ENCODE data around the gene ANKRD53. TPM values are rescaled to one million over a fixed set of nuclear protein-coding genes. Genes with fewer than 3 reads are reported as not detected.

The ANKRD53 gene
- total RNA-seq, 1 donor from 2014 or later, result 0.31 TPM

DNA sequence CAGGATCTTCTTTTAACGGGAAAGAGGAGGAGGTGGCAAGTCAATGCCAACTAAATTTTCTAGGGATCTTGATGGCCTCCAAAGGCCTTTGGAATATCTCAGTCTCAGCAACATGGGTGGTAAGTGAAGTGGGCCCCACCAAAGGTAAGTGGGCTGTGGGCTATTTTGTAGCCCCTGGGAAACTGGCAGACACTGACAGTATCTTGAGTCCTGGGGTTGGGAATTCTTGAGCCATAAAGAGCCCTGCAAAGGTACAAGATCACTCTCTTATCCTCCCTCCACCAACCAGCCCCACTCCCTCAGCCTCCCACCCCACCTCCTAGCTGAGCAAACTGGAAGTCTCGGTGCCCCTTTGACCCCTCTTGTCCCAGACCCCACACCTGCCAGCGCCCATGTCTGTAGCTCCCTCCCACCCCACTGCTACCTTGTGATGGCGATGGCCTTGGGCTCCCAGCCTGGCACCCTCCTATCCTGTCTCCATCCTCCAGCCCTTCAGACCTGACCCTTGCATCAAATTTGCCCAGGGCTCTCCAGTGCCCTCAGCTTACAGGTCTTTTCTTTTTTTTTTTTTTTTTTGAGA lies 34.2 kb upstream of the ANKRD53 start:
- DNase-seq, result no peak

DNA sequence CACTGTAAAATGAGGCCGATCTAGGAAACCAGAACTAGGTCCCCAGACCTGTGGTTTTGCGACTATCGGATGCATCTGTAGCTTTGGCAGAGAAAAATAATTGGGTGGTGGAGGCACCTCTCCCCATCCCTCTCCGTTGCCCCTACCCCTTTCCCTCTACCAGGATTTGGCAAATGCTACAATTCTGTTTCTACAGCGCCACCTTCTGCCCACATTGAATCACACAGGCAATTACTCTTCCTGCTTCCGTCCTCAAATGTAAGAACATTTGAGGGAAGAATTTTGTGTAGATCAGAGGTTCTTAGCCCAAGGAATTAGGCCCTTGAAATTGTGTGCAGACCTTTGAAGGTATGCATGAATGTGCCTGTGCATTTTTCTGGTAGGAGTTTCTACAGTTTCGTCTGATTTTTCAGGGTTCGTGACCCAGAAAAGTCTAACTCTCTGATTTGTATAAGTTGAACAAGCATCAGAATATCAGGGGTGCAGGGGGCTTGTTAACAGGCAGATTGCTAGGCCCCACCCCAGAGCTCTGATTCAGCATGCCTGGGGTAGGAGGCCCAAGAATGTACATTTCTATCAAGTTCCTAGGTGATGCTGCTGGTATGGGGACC lies 31.5 kb upstream of the ANKRD53 start:
- DNase-seq, result peak; percentile 83

GRCh38 chr2:70947556-70948184 lies 30.8 kb upstream of the ANKRD53 start:
- no peak for DNase-seq

DNA sequence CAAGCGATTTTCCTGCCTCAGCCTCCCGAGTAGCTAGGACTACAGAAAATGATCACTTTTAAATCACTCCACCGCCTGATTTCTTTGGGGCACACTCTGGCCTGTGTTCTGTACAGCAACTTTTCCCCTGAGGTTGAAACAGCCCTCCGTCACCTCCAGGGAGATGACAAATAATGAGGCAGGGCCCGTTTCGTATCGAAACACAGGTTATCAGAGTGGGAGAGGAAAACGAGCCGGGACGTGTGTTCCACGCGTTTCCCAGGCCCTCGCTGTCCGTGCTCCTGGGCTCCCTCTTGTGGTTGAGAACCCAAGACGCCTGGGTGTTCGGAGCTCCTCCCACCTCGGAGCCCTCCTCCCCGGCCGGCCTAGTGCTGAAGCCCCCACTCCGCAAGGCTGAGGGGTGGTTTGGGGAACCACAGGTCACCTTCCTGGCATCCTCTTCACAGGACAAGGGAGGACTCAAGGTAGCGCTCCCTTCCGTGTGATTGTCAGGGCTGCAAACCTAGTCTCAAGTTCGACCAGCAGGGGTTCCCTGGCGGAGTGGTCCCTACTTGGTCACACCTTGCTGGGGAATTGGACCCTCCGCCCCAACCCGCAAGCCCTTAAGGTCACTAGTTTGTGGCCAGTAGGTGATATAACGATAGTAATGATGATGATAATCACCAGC lies 30.0 kb upstream of the ANKRD53 start:
- DNase-seq, result peak; percentile 91

DNA sequence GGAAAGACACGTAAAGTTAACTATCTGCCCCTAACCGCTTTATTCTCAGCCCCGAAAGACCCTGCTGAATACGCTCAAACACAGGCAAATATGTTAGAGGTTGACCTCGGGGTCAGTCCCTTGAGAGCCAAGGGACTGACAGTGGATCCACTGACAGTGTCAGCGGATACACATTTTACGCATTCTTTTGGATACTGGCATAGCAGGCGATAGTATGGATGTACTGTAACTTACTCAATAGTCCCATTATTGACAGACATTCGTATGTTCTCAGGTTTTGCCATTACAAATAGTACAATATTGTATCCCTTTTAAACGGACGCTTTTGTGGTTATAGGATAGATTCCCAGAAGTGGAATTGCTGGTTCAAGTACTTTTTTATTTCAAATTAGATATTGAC lies 29.3 kb upstream of the ANKRD53 start:
- DNase-seq, result no peak

DNA sequence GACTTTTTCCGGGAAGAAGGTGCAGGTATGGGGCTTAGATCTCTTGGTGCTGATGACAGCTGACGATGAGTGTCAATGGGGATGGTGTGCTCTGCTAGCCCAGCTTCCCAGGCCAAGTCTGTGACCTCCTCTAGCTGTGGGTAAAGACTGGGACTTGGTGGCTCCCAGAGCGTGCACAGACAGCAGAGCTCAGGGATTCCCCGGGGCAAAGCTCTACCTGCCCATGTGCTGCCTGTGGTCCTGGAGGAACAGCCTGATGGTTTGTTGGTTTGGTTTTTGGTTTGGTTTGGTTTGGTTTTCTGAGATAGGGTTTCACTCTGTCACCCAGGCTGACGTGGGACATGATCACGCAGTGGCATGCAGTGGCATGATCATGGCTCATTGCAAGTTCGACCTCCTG lies 23.5 kb upstream of the ANKRD53 start:
- DNase-seq, result no peak

DNA sequence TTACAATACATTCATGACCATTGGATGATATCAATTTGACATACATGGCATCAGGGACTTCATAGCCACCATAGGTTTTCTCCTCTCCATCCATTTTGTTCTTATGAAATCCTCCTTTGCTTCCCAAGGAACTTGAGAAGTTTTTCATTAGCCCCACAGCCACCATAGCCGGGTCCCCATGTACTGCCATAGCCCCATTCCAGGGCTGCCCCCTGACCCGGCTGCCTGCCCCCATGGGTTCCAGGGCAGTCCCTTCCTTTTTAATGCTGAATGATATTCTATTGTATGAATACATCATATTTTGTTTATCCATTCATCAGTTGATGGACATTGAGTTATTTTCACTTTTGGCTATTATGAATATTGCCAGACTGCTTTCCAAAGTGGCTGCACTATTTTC lies 22.3 kb upstream of the ANKRD53 start:
- no peak for DNase-seq

- no peak for DNase-seq
Observed at GRCh38 chr2:70957798-70958197, 20.6 kb upstream of the ANKRD53 start.

GRCh38 chr2:70958759-70959158 lies 19.7 kb upstream of the ANKRD53 start:
- no peak for DNase-seq

GRCh38 chr2:70959271-70959761 lies 19.1 kb upstream of the ANKRD53 start:
- no peak for DNase-seq

DNA sequence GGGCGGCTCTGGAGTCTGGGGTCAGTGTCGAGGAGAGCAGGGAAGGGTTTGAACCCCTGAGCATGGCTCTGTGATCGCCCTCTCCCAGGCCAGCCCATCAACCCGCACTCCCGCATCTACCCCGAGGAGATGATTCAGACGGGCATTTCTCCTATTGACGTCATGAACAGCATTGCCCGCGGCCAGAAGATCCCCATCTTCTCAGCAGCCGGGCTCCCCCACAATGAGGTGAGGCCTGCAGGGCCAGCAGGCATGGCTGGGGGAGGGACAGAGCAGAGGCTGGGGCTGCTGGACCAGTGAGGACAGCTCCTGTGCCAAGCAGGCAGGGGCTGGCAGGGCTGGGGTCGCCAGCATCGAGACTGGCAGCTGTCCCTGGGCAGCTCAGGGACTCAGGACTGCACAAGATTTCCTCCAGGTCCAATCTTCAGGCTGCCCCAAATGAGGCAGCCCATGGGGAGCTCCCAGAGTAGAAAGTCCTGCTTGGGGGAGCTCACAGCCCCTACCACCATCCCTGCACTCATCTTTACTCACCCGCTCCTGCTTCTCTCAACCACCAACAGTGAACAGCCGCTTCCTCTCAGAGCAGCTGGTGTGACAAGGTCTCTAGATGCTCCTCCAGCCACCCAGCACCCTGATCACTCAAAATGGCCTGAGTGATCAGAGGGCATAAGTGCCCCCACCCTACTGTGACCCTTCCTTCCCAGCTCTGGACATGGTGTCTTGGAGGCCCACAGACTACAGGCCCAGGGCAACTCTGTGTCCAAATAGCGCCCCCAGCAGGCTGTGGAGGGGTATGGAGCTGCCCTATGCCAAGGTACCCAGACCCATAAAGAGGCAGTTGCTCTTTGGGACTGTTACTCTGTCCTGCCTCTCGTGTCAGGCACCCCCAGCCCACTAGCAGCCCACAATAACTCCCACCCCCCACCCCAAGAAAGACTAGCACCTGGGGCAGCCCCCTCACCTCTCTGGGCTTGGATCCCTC lies 18.3 kb upstream of the ANKRD53 start:
- DNase-seq, result no peak

DNA sequence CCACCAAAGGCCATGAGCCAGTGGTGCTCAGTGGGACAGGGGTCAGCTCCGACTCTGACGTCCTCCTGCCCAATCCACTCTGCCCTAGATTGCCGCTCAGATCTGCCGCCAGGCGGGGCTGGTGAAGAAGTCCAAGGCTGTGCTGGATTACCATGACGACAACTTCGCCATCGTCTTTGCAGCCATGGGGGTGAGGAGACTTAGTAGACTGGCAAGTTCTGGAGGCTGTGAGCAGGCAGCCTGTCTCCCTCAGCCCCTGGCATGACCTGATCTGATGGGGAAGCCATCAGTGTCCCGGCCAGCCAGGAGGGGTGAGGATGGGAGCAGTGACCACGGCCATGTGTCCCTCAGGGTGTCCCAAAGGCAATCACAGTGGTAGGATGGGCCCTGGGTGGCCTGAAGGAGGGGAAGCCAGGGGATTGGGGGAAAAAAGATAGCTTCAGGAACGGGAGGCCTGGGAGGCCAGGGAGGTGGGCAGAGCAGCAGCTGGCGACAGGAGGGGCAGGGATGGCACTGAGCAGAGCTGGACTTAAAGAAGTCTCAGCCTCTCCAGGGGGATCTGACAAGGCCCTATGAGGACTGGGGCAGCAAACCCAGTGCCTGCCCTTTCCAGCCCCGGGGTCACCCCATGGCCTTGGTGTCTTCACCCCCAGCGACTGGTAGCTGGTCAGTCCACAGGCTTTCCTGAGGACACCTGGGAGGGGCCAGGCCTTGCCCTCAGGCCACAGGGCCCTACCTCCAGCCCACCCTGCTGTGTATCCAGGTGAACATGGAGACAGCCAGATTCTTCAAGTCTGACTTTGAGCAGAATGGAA lies 17.4 kb upstream of the ANKRD53 start:
- no peak for DNase-seq

- DNase-seq, result no peak
Observed at GRCh38 chr2:70961648-70961994, 16.8 kb upstream of the ANKRD53 start.

DNA sequence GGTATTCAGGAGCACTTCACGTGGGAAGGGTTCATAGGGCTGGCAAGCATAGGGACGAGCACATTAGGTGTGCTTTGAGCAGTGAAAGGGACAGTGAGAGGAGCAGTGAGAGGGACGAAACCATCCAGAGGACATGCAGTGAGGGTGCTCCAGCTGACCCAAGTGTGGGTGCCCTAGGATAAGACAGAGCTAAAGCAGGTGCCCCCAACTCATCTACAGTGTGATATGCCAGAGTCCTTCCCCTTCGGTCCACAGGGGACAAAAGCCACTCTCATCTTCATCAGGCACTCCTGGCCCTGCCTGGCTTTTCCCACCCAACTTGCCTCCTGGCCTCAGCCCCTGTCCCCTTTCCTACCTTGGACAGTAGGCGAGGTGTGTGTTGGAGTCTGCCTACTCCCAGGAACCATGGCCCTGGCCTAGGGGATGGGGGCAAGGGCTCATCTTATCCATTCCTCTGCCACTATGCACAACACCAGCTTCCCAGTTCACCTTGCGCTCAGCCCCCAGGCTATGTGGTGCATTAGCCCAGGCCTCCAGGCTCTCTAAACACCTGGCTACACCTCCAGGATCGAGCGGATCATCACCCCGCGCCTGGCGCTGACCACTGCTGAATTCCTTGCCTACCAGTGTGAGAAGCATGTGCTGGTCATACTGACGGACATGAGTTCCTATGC lies 16.1 kb upstream of the ANKRD53 start:
- DNase-seq, result no peak

DNA sequence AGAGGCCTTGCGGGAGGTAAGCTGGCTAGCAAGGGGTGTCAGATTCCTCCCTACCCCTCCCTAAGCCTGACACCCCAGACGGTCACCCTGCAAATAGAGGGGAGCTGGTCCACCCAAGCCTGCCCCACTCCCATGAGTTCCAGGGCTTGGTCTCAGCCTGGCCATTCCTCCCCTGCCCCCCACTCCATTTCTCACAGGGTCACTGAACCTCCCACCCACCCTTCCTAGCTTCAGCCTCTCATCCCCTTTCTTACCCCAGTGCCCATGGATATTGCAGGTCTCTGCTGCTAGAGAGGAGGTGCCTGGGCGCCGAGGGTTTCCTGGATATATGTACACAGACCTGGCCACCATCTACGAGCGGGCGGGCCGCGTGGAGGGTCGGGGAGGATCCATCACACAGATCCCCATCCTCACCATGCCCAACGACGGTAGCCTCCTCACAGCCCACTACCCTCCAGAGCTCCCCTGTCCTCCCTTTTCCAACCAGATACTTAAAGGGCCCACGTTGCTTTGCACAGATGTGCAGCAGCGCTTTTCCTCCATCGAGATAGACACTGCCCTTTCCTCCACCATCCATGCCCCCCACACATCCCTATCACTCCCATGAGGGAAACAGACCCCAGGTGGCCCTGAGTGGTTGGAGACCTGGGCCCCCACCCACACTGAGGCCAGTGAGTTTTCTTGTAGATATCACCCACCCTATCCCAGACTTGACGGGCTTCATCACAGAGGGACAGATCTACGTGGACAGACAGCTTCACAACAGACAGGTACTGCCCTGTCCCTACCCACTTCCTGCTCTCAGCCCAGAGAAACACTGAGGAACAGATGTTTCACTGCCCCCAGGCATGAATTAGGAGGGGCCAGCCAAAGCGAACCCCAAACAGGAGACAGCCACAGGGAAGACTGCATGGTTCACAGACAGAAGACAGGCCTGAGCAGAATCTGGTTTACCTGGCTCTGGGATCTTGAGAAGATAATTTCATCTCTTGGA lies 15.2 kb upstream of the ANKRD53 start:
- no peak for DNase-seq

DNA sequence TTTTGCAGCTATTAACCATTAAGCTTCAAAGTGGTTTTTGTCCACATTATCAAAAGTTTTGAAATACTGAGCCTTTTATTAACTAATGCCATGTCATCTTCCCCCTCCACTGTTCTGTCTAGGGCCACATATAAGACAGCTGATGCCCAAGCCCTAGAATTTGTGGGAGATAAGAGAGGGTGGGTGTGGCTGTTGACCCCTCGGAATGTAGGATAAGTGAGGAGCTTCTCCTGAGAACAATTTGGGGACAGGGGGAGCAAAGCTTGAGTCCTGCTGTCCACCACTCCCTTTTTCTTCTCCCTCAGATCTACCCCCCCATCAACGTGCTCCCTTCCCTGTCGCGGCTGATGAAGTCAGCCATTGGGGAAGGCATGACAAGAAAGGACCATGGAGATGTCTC lies 14.3 kb upstream of the ANKRD53 start:
- DNase-seq, result no peak

DNA sequence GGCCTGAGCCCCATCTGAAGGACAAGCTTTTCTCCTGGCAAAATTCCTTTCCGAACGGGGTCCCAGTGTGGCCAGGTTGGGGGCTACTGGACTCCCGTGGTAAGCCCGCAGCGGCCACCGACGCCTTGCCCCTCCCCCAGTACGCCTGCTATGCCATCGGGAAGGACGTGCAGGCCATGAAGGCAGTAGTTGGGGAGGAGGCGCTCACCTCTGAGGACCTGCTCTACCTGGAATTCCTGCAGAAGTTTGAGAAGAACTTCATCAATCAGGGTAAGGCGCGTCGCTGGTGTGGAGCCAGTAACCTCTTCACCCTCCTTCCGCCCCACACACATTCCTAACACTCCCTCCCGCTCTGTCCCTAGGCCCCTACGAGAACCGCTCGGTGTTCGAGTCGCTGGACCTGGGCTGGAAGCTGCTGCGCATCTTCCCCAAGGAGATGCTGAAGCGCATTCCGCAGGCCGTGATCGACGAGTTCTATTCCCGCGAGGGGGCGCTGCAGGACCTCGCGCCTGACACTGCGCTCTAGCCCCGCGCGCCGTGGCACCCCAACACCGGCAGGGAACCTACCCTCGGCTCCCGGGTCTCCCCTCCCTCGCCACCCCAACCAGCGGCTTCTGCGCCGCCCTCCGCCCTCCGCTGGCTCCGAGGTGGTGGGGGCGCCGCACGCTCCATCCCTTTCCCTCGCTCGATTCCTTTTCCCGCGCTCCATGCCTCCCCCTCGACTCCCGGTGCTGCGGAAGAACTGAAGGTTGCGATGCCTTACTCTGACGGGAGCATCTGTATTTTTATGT lies 13.6 kb upstream of the ANKRD53 start:
- DNase-seq, result peak; percentile 70

- DNase-seq, result no peak
Observed at GRCh38 chr2:70965506-70965905, 12.9 kb upstream of the ANKRD53 start.

DNA sequence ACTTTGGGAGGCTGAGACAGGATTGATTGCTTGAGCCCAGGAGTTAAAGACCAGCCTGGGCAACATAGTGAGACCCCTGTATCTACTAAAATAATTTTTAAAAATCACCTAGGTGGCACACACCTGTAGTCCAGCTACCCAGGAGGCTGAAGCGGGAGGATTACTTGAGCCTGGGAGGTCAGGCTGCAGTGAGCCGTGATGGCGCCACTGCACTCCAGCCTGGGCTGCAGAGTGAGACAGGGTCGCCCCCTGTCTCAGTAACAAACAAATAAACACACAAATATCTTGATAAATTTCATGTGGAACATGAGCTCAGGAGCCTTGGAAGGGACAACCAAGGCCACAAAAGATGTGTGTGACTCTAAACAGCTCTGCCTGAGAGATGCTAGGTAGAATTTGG lies 11.7 kb upstream of the ANKRD53 start:
- no peak for DNase-seq

Data from tongue (tissue), 2 donors.